Thyroid gland (tissue), 4 donors: Measurements from ENCODE around the gene YIPF3. TPM values are rescaled to one million over a fixed set of nuclear protein-coding genes. Genes with fewer than 3 reads are reported as not detected.
"Not testable (repeated sequence)": the region's sequence is repeated elsewhere in the genome, so short reads cannot be mapped to it uniquely, and the experiment has no call there.

Experiments used
- DNase-seq, 2 donors: peaks; one replicate each; pipeline ENCODE4 v3.0.0-alpha.2; 2019
- H3K27ac ChIP-seq, 3 donors: fragments of 200-600 bp; sonication (generic); 1 replicate in 2 of 3; 2 replicates in 1 of 3; pipeline ENCODE4 v1.5.1; 2016 to 2019; ENCODE audit warnings: mild to moderate bottlenecking in 1 of 3, moderate library complexity in 1 of 3
- H3K27me3 ChIP-seq: fragments of 200-600 bp; sonication (generic); one replicate; pipeline ENCODE4 v1.5.1; 2019
- H3K36me3 ChIP-seq, 2 donors: fragments of 200-600 bp; sonication (generic); one replicate each; pipeline ENCODE4 v1.5.1; 2016 to 2019
- H3K4me1 ChIP-seq, 2 donors: fragments of 200-600 bp; sonication (generic); one replicate each; pipeline ENCODE4 v1.5.1; 2017 to 2019
- H3K4me3 ChIP-seq, 3 donors: fragments of 200-600 bp; sonication (generic); replicated peaks in 1 of 3; 1 replicate in 2 of 3; 2 replicates in 1 of 3; pipeline ENCODE4 v1.5.1; 2016; ENCODE audit warnings: mild to moderate bottlenecking in 1 of 3
- H3K9me3 ChIP-seq: fragments of 200-600 bp; sonication (generic); one replicate; pipeline ENCODE4 v1.5.1; 2017
- POLR2A ChIP-seq, 2 donors: fragments of 450-650 bp; IDR thresholded peaks; one replicate each; pipeline ENCODE4 v1.6.1; 2017; ENCODE audit warnings: antibody characterized with exemption in 2 of 2, mild to moderate bottlenecking in 2 of 2, moderate library complexity in 1 of 2
- WGBS, 2 donors: methylation state at CpG; one replicate each; pipeline ENCODE4 v1.1.5; 2017; 5-methylcytosine and 5-hydroxymethylcytosine counted together
- intact Hi-C: fragments of 100-400 bp; cut with DNase I; formaldehyde crosslinking; loops from one replicate; pipeline ENCODE4 v1.15.1; 2023
- total RNA-seq, 4 donors: library from RNA; depleted of rRNA; stranded (reverse); fragments of >200 nt; gene quantifications; one replicate each; pipeline ENCODE4 v1.2.3, GENCODE V29; 2016
- TF ChIP-seq, protein P1 (sequence below), 6 experiments: fragments of 200-600 bp in 3 of 6; fragments of 450-650 bp in 3 of 6; sonication (generic) in 3 of 6; IDR thresholded peaks; one replicate each; pipeline ENCODE4 v1.5.1; 2016 to 2019; ENCODE audit warnings: antibody characterized with exemption in 6 of 6, mild to moderate bottlenecking in 2 of 6, inconsistent platforms in 1 of 6, moderate library complexity in 1 of 6

YIPF3 gene
- 100 to 1,000 TPM; 126 to 145 (median 128) TPM for total RNA-seq

DNA sequence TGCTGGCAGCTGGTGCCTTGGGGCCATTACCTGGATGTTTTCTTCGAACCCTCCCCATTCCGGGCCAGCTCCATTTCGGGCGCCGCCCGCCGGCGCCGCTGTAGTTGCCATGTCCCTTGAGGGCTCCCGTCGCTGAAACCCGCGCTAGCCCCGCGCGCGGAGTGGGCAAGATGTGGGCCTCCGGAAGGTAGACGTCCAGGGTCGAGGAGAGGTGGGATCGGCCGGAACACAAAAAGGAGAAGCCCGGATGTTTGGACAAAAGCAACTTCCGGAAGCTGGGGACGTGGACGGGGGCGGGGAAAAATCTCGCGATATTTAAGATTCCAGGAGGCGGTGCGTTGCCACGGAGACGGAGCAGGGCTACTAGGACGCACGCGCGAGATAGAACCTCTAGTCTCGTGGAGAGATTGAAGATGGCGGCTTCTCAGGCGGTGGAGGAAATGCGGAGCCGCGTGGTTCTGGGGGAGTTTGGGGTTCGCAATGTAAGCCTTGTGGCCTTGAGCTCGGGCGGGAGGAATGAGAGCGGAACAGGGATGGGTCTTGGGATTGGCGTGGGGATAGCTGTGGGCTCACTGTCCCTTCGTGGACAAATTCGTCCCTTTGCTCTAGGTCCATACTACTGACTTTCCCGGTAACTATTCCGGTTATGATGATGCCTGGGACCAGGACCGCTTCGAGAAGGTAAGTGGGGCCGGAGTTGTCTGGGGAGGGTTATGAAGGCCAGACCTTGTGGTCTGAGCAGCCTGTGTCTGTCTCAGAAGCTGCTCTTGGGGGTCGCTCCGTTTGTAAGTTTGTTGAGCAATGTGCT lies at the start of gene YIPF3, which contains the start of gene POLR1C:
TSS of gene YIPF3 (minus strand) at position 230 of the 808 bp plus-strand sequence. CDS start at position 111, 119 bp downstream.
TSS of gene POLR1C (plus strand) at position 393 of the 808 bp plus-strand sequence. CDS start at position 414, 21 bp downstream.
- Histone ChIP-seq H3K4me3 (peak within 1 kb of the TSS; percentile 66 to 95 (median 90)), H3K27me3 (no peaks in the 10 kb centered on the region), H3K27ac (peak within 1 kb of the TSS; percentile 66 to 87 (median 77)), H3K9me3 (no peaks in the 10 kb centered on the region), H3K4me1 (peaks cover 33 to 41% of the 10 kb centered on the region in 2 donors), H3K36me3 (peaks cover 50 to 58% of the 10 kb centered on the region in 2 donors)
- 0% methylated on average over 50 to 56 of the region's 57 CpGs for WGBS, 2 donors
- intact Hi-C loops = no loop called here
- DNase-seq = peak; percentile 98 to 99
- peak in 1 of 2 donors; percentile 77 for TF ChIP-seq POLR2A (IDR thresholded peaks at IDR 0.05)
- TF ChIP-seq, protein P1, sequence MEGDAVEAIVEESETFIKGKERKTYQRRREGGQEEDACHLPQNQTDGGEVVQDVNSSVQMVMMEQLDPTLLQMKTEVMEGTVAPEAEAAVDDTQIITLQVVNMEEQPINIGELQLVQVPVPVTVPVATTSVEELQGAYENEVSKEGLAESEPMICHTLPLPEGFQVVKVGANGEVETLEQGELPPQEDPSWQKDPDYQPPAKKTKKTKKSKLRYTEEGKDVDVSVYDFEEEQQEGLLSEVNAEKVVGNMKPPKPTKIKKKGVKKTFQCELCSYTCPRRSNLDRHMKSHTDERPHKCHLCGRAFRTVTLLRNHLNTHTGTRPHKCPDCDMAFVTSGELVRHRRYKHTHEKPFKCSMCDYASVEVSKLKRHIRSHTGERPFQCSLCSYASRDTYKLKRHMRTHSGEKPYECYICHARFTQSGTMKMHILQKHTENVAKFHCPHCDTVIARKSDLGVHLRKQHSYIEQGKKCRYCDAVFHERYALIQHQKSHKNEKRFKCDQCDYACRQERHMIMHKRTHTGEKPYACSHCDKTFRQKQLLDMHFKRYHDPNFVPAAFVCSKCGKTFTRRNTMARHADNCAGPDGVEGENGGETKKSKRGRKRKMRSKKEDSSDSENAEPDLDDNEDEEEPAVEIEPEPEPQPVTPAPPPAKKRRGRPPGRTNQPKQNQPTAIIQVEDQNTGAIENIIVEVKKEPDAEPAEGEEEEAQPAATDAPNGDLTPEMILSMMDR (IDR thresholded peaks at IDR 0.05) = no peak

DNA sequence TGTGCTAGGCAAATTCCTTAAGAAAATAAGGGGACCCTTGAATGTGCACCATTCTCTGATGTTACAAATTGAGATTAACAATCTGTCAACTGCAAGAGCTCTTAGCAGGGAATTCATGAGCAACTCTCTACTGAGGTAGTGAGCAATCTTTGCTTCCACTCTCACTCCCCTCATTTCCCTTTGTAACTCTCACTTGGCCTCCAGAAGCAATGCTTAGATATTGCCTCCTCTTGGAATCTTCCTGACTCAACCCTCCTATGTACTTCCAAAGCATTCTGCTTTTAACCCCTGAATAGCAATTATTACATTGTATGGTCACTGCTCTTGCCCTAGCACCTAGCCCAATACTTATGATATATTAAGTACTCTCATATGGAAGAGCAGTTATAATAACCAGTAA lies 42.6 kb upstream of the YIPF3 start:
- intact Hi-C loops = no loop called here
- Histone ChIP-seq H3K9me3 (no peaks in the 10 kb centered on the region), H3K27me3 (no peaks in the 10 kb centered on the region), H3K4me1 (no peaks in the 10 kb centered on the region), H3K27ac (no peak overlapping the region), H3K4me3 (no peak overlapping the region), H3K36me3 (peaks cover 41 to 75% of the 10 kb centered on the region in 2 donors)
- no peak for DNase-seq
- TF ChIP-seq, protein P1 (IDR thresholded peaks at IDR 0.05) = no peak
- no peak for TF ChIP-seq POLR2A (IDR thresholded peaks at IDR 0.05)

DNA sequence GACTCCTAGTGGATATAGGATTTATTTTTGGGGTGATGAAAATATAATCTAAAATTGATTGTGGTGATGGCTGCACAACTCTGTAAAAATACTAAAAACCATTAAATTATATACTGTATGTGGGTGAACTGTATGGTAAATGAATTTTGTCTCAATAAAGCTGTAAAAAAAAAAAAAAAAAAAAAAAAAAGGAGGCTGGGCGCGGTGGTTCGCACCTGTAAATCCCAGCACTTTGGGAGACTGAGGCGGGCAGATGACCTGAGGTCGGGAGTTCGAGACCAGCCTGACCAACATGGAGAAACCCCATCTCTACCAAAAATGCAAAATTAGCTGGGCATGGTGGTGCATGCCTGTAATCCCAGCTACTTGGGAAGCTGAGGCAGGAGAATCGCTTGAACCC lies 40.9 kb upstream of the YIPF3 start:
- H3K27ac ChIP-seq, H3K4me1 ChIP-seq, H3K4me3 ChIP-seq, H3K9me3 ChIP-seq, intact Hi-C loops, H3K27me3 ChIP-seq, DNase-seq: not testable (repeated sequence)
- H3K36me3 ChIP-seq = peaks cover 47 to 74% of the 10 kb centered on the region in 2 donors
- 93 to 97% methylated on average over 7 of the region's 7 CpGs for WGBS, 2 donors

DNA sequence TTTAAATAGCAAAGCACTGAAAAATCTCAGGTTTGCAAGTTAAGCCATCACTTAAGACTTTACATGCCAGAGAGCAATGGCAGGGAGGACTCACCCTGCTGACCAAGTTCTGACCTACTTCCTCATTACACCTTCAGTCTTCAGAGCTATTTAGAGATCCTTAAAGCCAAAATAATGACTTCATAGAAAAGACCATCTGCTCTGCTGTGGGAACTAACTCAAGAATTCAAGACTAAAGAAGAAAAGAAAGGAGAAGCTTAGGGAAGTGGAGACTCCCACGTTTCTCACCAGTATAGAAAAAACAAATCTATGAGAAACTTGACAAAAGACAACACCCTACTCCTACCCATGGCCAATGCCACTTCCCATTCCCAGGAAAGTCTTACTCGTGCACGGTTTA lies 30.5 kb upstream of the YIPF3 start:
- Histone ChIP-seq H3K27ac (no peak overlapping the region), H3K9me3 (no peaks in the 10 kb centered on the region), H3K4me1 (no peaks in the 10 kb centered on the region), H3K27me3 (no peaks in the 10 kb centered on the region), H3K4me3 (no peak overlapping the region), H3K36me3 (peaks cover 46 to 66% of the 10 kb centered on the region in 2 donors)
- TF ChIP-seq POLR2A (IDR thresholded peaks at IDR 0.05) = no peak
- TF ChIP-seq, protein P1 (IDR thresholded peaks at IDR 0.05) = no peak
- intact Hi-C loops = no loop called here
- WGBS, 2 donors = 90 to 92% methylated on average over 3 of the region's 3 CpGs
- DNase-seq = no peak

DNA sequence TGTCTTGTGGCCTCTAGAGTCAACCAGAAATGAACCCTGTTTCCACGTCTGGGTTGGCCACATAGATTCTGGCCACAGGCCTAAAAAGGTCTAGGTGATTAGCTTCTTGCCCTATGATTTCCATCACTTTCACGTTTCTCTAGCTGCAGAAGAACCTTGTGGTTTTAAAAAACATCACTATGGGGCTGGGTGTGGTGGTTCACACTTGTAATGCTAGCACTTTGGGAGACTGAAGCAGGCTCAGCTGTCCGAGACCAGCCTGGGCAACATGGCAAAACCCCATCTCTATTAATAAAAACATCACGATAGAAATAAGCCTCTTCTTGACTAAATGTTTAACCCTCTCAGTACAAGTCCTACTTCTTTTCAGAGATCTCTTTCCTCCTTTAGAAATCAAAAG lies 27.7 kb upstream of the YIPF3 start:
- H3K4me1 ChIP-seq = no peaks in the 10 kb centered on the region
- no peak for DNase-seq
- 74 to 80% methylated on average over 4 of the region's 4 CpGs for WGBS, 2 donors
- peaks cover 37 to 46% of the 10 kb centered on the region in 2 donors for H3K36me3 ChIP-seq
- H3K9me3 ChIP-seq = no peaks in the 10 kb centered on the region
- no peaks in the 10 kb centered on the region for H3K27me3 ChIP-seq
- H3K27ac ChIP-seq = no peak overlapping the region
- TF ChIP-seq POLR2A (IDR thresholded peaks at IDR 0.05) = no peak
- TF ChIP-seq, protein P1 (IDR thresholded peaks at IDR 0.05) = no peak
- intact Hi-C loops = no loop called here
- H3K4me3 ChIP-seq = no peak overlapping the region
